GM21367 (cell line): ENCODE results near the gene MLPH.

Experiments used
- ATAC-seq: cut with Tn5 transposase; IDR thresholded peaks from one replicate; pipeline ENCODE4 v1.9.1; 2021; ENCODE audit not compliant: unreplicated experiment

MLPH gene

GRCh38 chr2:237564526-237565131, 77.6 kb downstream of the MLPH start:
- no peak for ATAC-seq

DNA sequence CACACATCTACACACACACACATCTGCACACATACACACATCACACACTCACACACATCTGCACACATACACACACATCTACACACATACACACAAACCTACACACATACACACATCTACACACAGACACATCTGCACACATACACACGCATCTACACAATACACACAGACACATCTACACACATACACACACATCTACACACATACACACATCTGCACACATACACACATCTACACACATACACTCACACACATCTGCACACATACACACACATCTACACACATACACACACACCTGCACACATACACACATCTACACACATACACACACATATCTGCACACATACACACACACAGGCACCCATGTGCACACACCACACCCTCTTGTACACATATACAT, 78.9 kb downstream of the MLPH start:
- ATAC-seq: no peak

DNA sequence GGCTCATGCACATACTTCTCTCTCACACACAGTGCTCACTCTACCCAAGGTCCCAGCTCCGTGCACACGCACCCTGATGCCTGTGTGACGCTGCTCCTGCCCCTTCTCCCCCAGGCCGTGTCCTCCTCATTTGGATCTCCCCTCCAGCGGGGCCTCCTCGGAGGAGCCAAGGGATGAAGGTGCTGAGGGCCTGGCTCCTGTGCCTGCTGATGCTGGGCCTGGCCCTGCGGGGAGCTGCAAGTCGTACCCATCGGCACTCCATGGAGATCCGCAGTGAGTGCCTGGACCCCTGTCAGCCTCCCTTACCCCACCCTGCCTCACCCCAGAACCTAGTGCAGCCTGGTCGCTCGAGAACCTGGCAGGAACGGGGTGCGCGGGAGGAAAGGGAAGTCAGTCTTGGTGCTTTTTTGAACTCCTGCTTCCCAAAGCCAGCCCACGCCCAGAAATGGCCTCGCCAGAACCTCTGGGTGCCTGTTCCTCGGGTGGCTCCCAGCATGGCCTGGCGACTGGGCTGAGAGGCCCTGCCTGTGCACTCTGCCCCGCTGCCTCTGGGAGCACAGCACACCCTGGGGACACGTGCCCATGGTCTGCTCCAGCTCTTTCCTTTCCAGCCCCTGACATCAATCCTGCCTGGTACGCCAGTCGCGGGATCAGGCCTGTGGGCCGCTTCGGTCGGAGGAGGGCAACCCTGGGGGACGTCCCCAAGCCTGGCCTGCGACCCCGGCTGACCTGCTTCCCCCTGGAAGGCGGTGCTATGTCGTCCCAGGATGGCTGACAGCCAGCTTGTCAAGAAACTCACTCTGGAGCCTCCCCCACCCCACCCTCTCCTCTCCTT, 79.6 kb downstream of the MLPH start, which contains the start of gene PRLH:
Gene PRLH, plus strand, starts transcription at position 174 of the 835 bp plus-strand sequence. Its CDS starts 0 bp downstream, at position 174.
- no peak for ATAC-seq

DNA sequence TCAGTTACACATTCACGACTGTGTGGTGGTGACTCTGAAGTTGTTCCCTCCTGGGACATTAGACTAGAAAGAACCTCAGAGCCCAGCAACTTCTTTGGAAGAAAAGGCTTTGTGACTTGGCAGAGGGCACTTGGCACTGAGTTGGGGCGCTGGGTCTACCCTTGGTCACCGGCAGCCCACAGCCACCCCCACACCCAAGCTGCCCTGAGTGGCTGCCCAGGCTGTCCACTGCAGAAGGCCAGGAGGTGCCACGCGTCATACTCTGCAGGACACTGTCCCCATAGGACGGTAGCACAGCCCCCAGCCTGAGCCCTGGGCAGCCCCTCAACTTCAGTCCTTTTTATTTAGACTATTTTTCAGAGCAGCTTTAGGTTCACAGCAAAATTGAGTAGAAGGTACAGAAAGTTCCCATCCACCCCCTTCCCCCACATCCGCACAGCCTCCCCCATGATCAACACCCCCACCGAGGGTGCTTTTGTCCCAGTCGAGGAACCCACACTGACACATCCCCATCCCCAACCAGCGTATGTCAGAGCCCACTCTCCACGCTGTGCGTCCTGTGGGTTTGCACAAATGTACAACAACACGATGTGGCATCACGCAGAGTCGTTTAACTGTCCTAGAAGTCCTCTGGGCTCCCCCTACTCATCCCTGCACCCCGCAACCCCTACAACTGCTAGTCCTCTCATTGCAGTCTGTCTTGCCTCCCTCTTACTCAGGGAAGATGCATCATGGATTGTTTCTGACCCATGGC, 80.4 kb downstream of the MLPH start:
- no peak for ATAC-seq

- ATAC-seq: no peak
These were observed 81.1 kb downstream of the MLPH start for GRCh38 chr2:237568121-237568660.

GRCh38 chr2:237569041-237569440, 82.0 kb downstream of the MLPH start:
- no peak for ATAC-seq

DNA sequence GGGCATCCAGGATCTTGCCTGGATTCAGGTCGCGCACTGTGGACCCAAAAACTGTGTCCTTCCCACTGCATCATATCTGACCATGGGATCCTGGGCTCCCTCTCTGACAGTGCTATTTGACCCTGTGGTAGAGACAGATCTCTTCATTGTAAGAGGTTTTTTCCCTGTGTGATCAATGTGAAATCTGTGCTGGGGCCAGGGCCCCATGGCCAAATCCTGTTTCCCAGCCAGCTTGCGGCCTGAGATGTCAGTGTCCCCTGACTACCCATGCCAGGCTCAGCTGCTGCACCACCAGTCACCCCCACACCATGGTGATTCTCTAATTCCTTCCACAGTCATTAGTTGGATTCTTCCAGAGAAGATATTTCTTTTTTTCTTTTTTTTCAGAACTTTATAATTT, 82.8 kb downstream of the MLPH start:
- ATAC-seq: no peak

GRCh38 chr2:237570776-237571335, 83.8 kb downstream of the MLPH start:
- ATAC-seq: no peak

- no peak for ATAC-seq
These were observed 84.5 kb downstream of the MLPH start for GRCh38 chr2:237571551-237571950.

DNA sequence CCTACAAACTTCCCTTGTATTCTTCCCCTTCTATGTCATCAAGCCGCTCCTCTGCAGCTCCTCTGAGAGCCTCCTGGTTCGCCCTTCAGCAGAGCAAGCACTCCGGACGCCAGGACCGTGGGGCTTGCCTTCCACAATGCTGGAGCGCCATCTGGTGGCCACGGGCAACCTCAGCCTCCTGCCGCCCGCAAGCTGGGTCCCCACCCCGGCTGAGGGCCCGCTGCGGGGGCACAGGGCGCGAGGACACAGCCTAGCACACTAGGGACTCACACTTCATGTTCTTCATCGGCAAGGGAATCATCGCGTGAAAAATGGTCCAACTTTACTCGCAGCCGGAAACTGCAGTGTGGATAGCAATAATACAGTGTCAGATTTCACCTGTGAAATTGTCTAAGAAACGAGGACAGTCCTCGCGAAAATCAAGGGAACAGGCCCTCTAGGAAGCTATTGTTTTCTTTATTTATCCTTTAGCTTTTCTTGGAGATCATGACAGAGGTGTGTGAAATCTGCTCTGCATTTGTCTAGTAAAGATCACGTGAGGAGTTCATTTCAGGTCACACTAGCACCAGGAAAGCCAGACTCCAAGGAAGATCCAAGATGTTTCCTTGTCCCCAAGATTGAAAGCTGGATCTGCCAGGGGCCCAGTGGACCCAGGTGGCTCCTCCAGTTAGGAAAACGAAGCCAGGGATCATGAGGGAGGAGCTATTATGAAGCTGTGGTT, 85.1 kb downstream of the MLPH start:
- ATAC-seq: peak; percentile 88

- ATAC-seq: no peak
These were observed 85.7 kb downstream of the MLPH start for GRCh38 chr2:237572742-237573101.

GRCh38 chr2:237573721-237574415, 86.8 kb downstream of the MLPH start:
- ATAC-seq: no peak

- ATAC-seq: no peak
These were observed 87.4 kb downstream of the MLPH start for GRCh38 chr2:237574467-237574866.

- no peak for ATAC-seq
These were observed 88.1 kb downstream of the MLPH start for GRCh38 chr2:237574894-237575868.

DNA sequence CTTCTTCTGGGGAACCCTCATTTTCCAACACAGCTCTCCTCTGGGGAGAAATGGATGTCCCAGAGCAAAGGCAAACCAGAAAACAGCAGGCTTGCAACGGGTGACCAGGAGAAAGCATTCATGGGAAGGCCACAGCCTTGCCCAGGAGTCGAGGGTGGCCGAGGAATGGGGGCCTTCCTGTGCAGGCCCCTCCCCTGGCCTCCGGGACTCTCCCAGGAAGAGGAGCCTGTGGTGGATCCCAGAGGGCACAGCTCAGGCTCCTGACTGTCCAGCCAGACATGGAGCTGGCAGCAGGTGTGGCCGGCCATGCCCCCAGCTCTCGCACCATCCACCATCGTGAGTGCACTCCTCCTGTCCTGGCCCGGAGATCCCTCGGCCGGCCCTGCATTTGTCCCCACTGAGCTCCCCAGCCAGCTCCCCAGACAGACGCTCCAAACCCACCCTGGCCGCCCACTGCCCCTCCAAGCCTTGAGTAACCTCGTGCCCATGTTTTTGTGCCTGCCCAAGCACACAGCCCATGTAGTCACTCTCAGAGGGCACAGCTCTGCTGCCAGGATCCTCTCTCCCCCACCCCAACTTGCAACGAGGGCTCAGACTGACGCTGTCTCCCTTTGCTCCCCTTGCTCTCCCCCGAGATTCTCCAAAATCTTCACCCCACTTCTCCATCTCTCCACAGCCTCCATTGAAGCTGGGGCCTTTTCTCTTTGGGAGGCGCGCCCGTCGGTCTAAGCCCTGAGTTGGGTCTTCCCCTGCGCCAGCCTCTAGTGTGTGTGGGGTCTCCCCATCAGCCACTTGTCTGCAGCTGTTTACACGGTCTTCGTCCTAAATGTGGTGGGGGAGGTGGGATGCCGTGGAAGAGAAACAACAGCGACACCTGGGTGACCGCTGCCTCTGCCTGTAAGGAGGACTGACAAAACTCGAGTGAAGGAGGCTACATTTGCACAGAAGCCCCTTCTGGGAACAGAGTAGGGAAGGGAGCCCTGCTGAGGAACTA, 89.1 kb downstream of the MLPH start:
- ATAC-seq: no peak

- no peak for ATAC-seq
These were observed 89.9 kb downstream of the MLPH start for GRCh38 chr2:237576974-237577373.

DNA sequence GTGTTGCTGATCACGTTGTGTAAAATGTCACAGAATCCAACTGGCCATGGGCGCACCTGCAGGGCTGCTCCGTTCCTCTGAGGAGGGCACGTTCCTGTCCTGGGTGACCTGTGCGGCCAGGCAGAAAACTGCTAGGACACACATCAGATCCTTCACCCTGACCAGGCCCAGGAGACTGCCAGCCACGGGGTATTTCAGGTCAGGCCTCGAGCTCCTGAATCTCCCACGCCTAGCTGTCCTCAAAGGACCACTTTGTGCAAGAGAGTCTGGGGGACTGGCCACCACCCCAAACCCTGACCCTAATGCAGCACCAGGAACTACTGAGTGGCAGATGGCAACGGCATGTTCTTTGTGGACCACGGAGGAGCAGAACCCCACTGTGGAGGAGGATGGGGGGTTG, 90.4 kb downstream of the MLPH start:
- ATAC-seq: no peak
